Loucy (cell line): Measurements from ENCODE around the gene CHI3L2.

Experiments used
- H2AFZ ChIP-seq: fragments of 200-600 bp; sonication (generic); 2 replicates; pipeline ENCODE4 v1.6.0; 2016; ENCODE audit warnings: antibody characterized with exemption, mild to moderate bottlenecking, low read length, moderate library complexity
- H3F3A ChIP-seq: fragments of 200-600 bp; 2 replicates; pipeline ENCODE4 v1.6.0; 2016; ENCODE audit warnings: antibody characterized with exemption, low read depth, mild to moderate bottlenecking
- H3K27me3 ChIP-seq: fragments of 200-600 bp; sonication (generic); 2 replicates; pipeline ENCODE4 v1.6.1; 2014; ENCODE audit warnings: low read length, mild to moderate bottlenecking; ENCODE audit not compliant: insufficient read depth, poor library complexity, severe bottlenecking
- H3K36me3 ChIP-seq: fragments of 200-600 bp; sonication (generic); 2 replicates; pipeline ENCODE4 v1.6.1; 2016; ENCODE audit warnings: low read length; ENCODE audit not compliant: insufficient read depth
- H3K4me1 ChIP-seq: fragments of 200-600 bp; sonication (generic); 2 replicates; pipeline ENCODE4 v1.5.1; 2014; ENCODE audit warnings: low read length, mild to moderate bottlenecking; ENCODE audit not compliant: insufficient read depth, poor library complexity, severe bottlenecking
- H3K4me2 ChIP-seq: fragments of 200-600 bp; sonication (generic); 2 replicates; pipeline ENCODE4 v1.6.0; 2014; ENCODE audit warnings: antibody characterized with exemption, low read length, low read depth, mild to moderate bottlenecking; ENCODE audit not compliant: poor library complexity, severe bottlenecking
- H3K4me3 ChIP-seq: fragments of 200-600 bp; sonication (generic); 2 replicates; pipeline ENCODE4 v1.5.1; 2014; ENCODE audit warnings: low read length, mild to moderate bottlenecking, mixed read lengths; ENCODE audit not compliant: poor library complexity, severe bottlenecking
- H3K79me2 ChIP-seq: fragments of 200-600 bp; sonication (generic); 2 replicates; pipeline ENCODE4 v1.6.1; 2014; ENCODE audit warnings: low read length; ENCODE audit not compliant: insufficient read depth
- H3K9ac ChIP-seq: fragments of 200-600 bp; sonication (generic); 2 replicates; pipeline ENCODE4 v1.6.0; 2014; ENCODE audit warnings: mild to moderate bottlenecking, low read depth, low read length, moderate library complexity; ENCODE audit not compliant: poor library complexity, severe bottlenecking
- H3K9me2 ChIP-seq: fragments of 200-600 bp; sonication (generic); replicated peaks from 2 replicates; pipeline ENCODE4 v1.6.1; 2016; ENCODE audit warnings: low read depth, low read length, mixed read lengths
- H3K9me3 ChIP-seq: fragments of 200-600 bp; sonication (generic); 2 replicates; pipeline ENCODE4 v1.6.1; 2014; ENCODE audit warnings: mild to moderate bottlenecking, antibody characterized with exemption, low read length, low read depth; ENCODE audit not compliant: insufficient read depth
- H4K20me1 ChIP-seq: fragments of 200-600 bp; sonication (generic); 2 replicates; pipeline ENCODE4 v1.6.0; 2014; ENCODE audit warnings: antibody characterized with exemption, low read length, mild to moderate bottlenecking; ENCODE audit not compliant: insufficient read depth, poor library complexity, severe bottlenecking
- EZH2phosphoT487 ChIP-seq: fragments of 200-600 bp; IDR thresholded peaks from 2 replicates; pipeline ENCODE4 v1.6.1; 2018; ENCODE audit warnings: antibody characterized with exemption, mild to moderate bottlenecking, moderate library complexity, borderline replicate concordance
- TF ChIP-seq, protein P1 (sequence below): fragments of 200-600 bp; sonication (generic); conservative IDR thresholded peaks from 2 replicates; pipeline ENCODE4 v1.5.1; 2014; ENCODE audit warnings: mild to moderate bottlenecking, antibody characterized with exemption, low read length

The CHI3L2 gene

DNA sequence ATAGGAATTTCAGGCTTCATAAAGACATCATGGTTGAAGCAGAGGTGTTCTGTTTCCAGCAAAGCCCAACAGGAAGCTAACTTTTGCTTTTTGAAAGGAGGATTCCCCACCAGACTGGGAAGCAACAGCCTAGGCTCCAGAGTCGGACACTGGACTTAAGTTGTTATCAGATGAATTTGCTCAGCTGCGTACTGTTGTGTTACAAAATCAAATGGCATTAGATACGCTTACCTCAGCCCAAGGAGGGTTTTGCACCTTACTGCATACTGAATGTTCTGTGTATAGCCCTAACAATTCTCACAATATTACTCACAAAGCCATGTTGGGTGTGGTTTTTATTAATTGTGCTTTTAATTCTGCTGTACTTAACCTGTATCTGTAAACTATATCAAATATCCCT is 62.6 kb downstream of the CHI3L2 start:
- TF ChIP-seq, protein P1, sequence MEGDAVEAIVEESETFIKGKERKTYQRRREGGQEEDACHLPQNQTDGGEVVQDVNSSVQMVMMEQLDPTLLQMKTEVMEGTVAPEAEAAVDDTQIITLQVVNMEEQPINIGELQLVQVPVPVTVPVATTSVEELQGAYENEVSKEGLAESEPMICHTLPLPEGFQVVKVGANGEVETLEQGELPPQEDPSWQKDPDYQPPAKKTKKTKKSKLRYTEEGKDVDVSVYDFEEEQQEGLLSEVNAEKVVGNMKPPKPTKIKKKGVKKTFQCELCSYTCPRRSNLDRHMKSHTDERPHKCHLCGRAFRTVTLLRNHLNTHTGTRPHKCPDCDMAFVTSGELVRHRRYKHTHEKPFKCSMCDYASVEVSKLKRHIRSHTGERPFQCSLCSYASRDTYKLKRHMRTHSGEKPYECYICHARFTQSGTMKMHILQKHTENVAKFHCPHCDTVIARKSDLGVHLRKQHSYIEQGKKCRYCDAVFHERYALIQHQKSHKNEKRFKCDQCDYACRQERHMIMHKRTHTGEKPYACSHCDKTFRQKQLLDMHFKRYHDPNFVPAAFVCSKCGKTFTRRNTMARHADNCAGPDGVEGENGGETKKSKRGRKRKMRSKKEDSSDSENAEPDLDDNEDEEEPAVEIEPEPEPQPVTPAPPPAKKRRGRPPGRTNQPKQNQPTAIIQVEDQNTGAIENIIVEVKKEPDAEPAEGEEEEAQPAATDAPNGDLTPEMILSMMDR = no peak
- no peak for TF ChIP-seq EZH2phosphoT487
- H3K79me2 ChIP-seq = no peaks in the 10 kb centered on the region
- H3K36me3 ChIP-seq = no peaks in the 10 kb centered on the region
- no peak overlapping the region for H3K9ac ChIP-seq
- H3K4me2 ChIP-seq = no peak overlapping the region
- no peaks in the 10 kb centered on the region for H3K9me3 ChIP-seq
- no peaks in the 10 kb centered on the region for H3K27me3 ChIP-seq
- H4K20me1 ChIP-seq = no peaks in the 10 kb centered on the region
- H2AFZ ChIP-seq = no peak overlapping the region
- no peak overlapping the region for H3K4me3 ChIP-seq
- H3K9me2 ChIP-seq = no peaks in the 10 kb centered on the region
- peaks cover 9% of the 10 kb centered on the region for H3K4me1 ChIP-seq
- no peaks in the 10 kb centered on the region for H3F3A ChIP-seq

GRCh38 chr1:111290630-111291029 is 63.1 kb downstream of the CHI3L2 start, which contains the start of gene CHIA:
Gene CHIA, plus strand, starts transcription at chr1:111290851. Its CDS starts 19,617 bp downstream, at chr1:111310468.
- no peaks in the 10 kb centered on the region for H3K36me3 ChIP-seq
- H3K4me2 ChIP-seq = no peak within 1 kb of the TSS
- TF ChIP-seq EZH2phosphoT487 = no peak
- TF ChIP-seq, protein P1 = no peak
- no peaks in the 10 kb centered on the region for H3F3A ChIP-seq
- H3K4me1 ChIP-seq = peaks cover 10% of the 10 kb centered on the region
- no peaks in the 10 kb centered on the region for H3K9me2 ChIP-seq
- no peaks in the 10 kb centered on the region for H3K79me2 ChIP-seq
- no peaks in the 10 kb centered on the region for H4K20me1 ChIP-seq
- H3K9me3 ChIP-seq = no peaks in the 10 kb centered on the region
- no peak within 1 kb of the TSS for H3K4me3 ChIP-seq
- H3K9ac ChIP-seq = no peak within 1 kb of the TSS
- H3K27me3 ChIP-seq = no peaks in the 10 kb centered on the region
- no peak within 1 kb of the TSS for H2AFZ ChIP-seq
